ENCODE measurements around the gene AHRR. TPM values are rescaled to one million over a fixed set of nuclear protein-coding genes. Genes with fewer than 3 reads are reported as not detected.
A peak's percentile ranks its signal among the peaks of the same experiment; 100 is the strongest.

Gene AHRR
- total RNA-seq, 1 donor: 54.6 TPM

DNA sequence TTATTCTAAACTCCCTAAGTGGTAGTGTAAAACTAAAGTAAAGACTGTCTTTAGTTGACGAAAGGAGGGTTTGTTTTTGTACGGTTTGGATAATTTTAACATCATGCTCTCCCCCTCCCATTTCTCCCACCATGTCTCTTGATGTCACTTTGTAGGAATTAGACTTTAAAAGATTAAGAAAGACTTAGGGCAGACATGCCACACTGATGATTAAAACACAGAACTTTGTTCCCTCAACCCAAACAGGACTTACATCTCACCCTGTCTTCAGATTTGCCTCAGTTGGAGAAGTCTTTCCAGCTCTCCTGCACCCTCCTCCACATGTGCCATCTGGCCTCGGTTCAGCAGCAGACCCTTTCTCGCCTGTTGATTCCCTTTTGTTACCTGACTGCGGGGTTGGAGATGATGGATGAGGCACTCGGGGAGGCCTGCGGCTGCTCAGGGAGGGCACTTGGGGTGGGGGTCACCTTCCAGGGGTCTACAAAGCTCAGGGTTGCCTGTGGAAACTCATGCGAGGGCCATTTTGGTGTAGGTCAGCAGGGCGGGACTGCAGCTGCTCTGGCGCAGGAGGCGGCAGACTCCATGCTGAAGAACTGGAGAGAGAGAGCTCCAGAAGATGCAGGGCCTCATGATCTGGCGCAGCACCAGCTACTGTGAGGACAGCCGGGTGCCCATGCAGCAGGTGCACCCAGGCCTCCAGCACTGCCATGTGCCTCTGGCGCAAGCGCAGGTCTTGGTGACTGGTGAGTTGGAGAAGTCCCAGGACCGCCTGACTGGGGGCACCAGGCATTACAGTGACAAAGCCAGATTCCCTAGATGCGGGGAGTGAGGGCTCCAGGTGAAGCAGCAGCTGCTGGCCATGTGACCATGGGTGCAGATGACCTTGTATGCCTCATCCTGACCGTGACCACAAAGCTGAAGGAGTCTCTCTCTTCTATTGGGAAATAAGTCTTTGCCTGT is 96.9 kb downstream of the AHRR start:
- Histone ChIP-seq H3K27me3 (ENCODE audit: insufficient read depth, low read length) (no peaks in the 10 kb centered on the region), H3K36me3 (ENCODE audit: insufficient read depth, low read length) (peaks cover 72% of the 10 kb centered on the region), H3K9me3 (ENCODE audit: low read depth, low read length) (no peaks in the 10 kb centered on the region), H3K79me2 (ENCODE audit: insufficient read depth, low read length) (peaks cover 17% of the 10 kb centered on the region), H3K4me2 (ENCODE audit: insufficient read depth, low read length) (no peak overlapping the region), H2AFZ (ENCODE audit: low read length) (no peak overlapping the region), H3K4me3 (ENCODE audit: insufficient read depth, low read length) (no peak overlapping the region), H3K4me1 (ENCODE audit: insufficient read depth, low read length) (peaks cover 8% of the 10 kb centered on the region), H3K27ac (ENCODE audit: low read depth, low read length) (peak overlapping the region; percentile 30), H4K20me1 (ENCODE audit: insufficient read depth, low read length) (no peaks in the 10 kb centered on the region)
- TF ChIP-seq, protein P1, sequence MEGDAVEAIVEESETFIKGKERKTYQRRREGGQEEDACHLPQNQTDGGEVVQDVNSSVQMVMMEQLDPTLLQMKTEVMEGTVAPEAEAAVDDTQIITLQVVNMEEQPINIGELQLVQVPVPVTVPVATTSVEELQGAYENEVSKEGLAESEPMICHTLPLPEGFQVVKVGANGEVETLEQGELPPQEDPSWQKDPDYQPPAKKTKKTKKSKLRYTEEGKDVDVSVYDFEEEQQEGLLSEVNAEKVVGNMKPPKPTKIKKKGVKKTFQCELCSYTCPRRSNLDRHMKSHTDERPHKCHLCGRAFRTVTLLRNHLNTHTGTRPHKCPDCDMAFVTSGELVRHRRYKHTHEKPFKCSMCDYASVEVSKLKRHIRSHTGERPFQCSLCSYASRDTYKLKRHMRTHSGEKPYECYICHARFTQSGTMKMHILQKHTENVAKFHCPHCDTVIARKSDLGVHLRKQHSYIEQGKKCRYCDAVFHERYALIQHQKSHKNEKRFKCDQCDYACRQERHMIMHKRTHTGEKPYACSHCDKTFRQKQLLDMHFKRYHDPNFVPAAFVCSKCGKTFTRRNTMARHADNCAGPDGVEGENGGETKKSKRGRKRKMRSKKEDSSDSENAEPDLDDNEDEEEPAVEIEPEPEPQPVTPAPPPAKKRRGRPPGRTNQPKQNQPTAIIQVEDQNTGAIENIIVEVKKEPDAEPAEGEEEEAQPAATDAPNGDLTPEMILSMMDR (IDR thresholded peaks at IDR 0.05; ENCODE audit: extremely low read depth, low read depth, low read length): no peak
- DNase-seq (ENCODE audit: insufficient read length, low spot score, missing footprints): peak; percentile 76

DNA sequence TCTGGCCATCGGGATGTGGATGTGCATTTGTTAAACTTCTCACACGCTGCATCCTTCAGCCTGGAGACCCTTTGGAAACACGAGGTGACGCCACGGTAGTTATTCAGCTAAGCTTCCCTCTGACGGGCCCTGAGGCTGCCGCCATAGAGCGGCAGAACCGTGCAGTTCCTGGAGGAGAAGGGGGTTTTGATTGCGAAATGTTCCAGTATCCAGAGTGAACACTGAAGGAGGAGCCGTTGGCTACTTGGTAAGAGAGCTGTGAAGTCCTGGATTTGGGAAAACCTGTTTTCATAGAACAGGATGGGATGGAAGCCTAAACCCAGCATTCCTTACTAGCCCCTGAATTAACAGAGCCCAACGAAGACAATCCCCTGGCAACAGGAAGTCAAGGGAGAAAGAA is 98.5 kb downstream of the AHRR start:
- peak; percentile 63 for DNase-seq (ENCODE audit: insufficient read length, low spot score, missing footprints)
- Histone ChIP-seq H4K20me1 (ENCODE audit: insufficient read depth, low read length) (no peaks in the 10 kb centered on the region), H3K4me2 (ENCODE audit: insufficient read depth, low read length) (no peak overlapping the region), H3K27ac (ENCODE audit: low read depth, low read length) (no peak overlapping the region), H3K27me3 (ENCODE audit: insufficient read depth, low read length) (no peaks in the 10 kb centered on the region), H3K4me3 (ENCODE audit: insufficient read depth, low read length) (no peak overlapping the region), H3K36me3 (ENCODE audit: insufficient read depth, low read length) (peaks cover 61% of the 10 kb centered on the region), H3K4me1 (ENCODE audit: insufficient read depth, low read length) (peaks cover 15% of the 10 kb centered on the region), H3K79me2 (ENCODE audit: insufficient read depth, low read length) (peaks cover 11% of the 10 kb centered on the region), H3K9me3 (ENCODE audit: low read depth, low read length) (no peaks in the 10 kb centered on the region), H2AFZ (ENCODE audit: low read length) (no peak overlapping the region)
- TF ChIP-seq, protein P1 (IDR thresholded peaks at IDR 0.05; ENCODE audit: extremely low read depth, low read depth, low read length): no peak

DNA sequence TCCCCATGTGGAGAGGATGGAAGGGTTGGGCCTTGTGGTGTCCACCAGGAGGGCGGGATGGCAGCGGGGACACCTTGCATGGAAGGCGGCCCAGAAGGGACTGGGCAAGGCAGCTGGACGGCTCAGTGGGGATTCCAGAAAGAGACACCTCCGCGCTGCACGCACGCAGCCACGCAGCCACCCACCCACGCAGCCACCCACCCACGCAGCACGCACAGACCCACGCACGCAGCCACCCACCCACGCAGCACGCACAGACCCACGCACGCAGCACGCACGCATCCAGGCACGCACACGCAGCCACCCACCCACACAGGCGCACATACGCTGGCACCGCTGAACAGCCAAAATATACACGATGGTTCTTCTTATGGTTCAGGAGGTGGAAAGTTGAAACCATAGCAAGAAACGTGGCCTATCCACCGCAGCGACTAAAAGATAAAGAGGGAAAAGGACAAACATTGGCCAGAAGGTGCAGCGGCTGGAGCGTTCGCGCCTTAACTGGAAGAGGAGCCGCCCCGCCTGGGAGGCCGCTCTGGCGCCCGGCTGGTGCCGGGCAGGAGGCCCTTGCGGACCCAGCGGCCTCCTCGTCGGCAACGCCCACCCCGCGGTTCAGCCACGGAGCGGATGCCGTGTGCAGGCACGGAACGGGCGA is 99.2 kb downstream of the AHRR start:
- H3K79me2 ChIP-seq (ENCODE audit: insufficient read depth, low read length): peaks cover 10% of the 10 kb centered on the region
- peak; percentile 29 for DNase-seq (ENCODE audit: insufficient read length, low spot score, missing footprints)

More for the DNA sequence above, 99.2 kb downstream of the AHRR start:
- no peak overlapping the region for H3K27ac ChIP-seq (ENCODE audit: low read depth, low read length)
- no peak overlapping the region for H2AFZ ChIP-seq (ENCODE audit: low read length)
- no peaks in the 10 kb centered on the region for H4K20me1 ChIP-seq (ENCODE audit: insufficient read depth, low read length)
- no peaks in the 10 kb centered on the region for H3K9me3 ChIP-seq (ENCODE audit: low read depth, low read length)
- TF ChIP-seq, protein P1 (IDR thresholded peaks at IDR 0.05; ENCODE audit: extremely low read depth, low read depth, low read length): no peak
- peaks cover 15% of the 10 kb centered on the region for H3K4me1 ChIP-seq (ENCODE audit: insufficient read depth, low read length)
- H3K36me3 ChIP-seq (ENCODE audit: insufficient read depth, low read length): peaks cover 65% of the 10 kb centered on the region
- no peak overlapping the region for H3K4me2 ChIP-seq (ENCODE audit: insufficient read depth, low read length)
- H3K4me3 ChIP-seq (ENCODE audit: insufficient read depth, low read length): no peak overlapping the region
- no peaks in the 10 kb centered on the region for H3K27me3 ChIP-seq (ENCODE audit: insufficient read depth, low read length)

Data from osteoblast (primary cell).